SJSA1 (cell line): ENCODE measurements around the gene GPR108. TPM values are rescaled to one million over a fixed set of nuclear protein-coding genes. Genes with fewer than 3 reads are reported as not detected.
"Not testable (repeated sequence)": the region's sequence is repeated elsewhere in the genome, so short reads cannot be mapped to it uniquely, and the experiment has no call there.

Experiments
- DNase-seq, 2 experiments: peaks; one replicate each; pipeline ENCODE4 v3.0.0-alpha.2; 2015 to 2020; ENCODE audit warnings: low spot score in 2 of 2, low read depth in 1 of 2
- H3K27ac ChIP-seq: fragments of 250-450 bp; sonication (Bioruptor Pico); 2 replicates; pipeline ENCODE4 v1.5.1; 2020; ENCODE audit warnings: mild to moderate bottlenecking, moderate library complexity
- H3K27me3 ChIP-seq: fragments of 250-450 bp; sonication (Bioruptor Pico); replicated peaks from 2 replicates; pipeline ENCODE4 v1.5.1; 2020; ENCODE audit warnings: mild to moderate bottlenecking, moderate library complexity
- H3K36me3 ChIP-seq: fragments of 250-450 bp; sonication (Bioruptor Pico); 2 replicates; pipeline ENCODE4 v1.5.1; 2020; ENCODE audit warnings: mild to moderate bottlenecking
- H3K4me1 ChIP-seq: fragments of 250-450 bp; sonication (Bioruptor Pico); replicated peaks from 2 replicates; pipeline ENCODE4 v1.6.1; 2021; ENCODE audit warnings: mild to moderate bottlenecking
- H3K4me3 ChIP-seq: fragments of 250-450 bp; sonication (Bioruptor Pico); 2 replicates; pipeline ENCODE4 v1.5.1; 2020; ENCODE audit warnings: mild to moderate bottlenecking
- H3K9me3 ChIP-seq: fragments of 250-450 bp; sonication (Bioruptor Pico); replicated peaks from 2 replicates; pipeline ENCODE4 v1.5.1; 2020; ENCODE audit warnings: mild to moderate bottlenecking
- total RNA-seq: library from RNA; depleted of rRNA; stranded (reverse); fragments of >200 nt; shearing (Covaris generic); gene quantifications from 2 replicates; pipeline ENCODE4 v1.2.3, GENCODE V29; 2014; rRNA removed

Gene GPR108
- 30.1 and 38.2 TPM in 2 replicates for total RNA-seq

DNA sequence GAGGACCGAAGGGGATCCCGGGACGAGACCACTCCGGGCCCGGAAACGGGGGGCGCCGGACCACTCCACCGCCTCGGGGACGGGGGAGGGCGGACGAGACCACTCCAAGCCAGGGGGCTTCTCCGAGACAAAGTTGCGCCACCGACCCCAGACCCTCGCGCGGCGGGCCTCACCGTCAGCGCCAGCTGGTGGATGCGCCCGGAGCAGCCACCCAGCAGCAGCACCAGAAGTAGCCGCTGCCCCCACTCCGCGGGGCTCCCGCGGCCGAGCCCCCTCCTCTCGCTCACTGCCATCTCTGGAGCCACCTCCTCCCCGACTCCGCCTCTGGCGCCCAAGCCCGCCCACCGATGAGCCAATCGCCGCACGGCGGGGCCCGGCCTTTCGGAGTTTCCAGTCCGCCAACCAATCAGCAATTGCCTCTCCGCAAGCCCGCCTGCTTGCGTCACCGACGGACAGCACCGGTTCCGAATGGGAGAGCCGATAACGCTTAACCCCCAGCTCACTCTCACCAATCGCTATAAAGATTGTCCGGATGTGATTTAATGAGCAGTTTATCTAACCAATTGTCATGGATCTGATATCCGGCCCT, at the start of gene GPR108:
Gene GPR108, minus strand, starts transcription at position 297 of the 589 bp plus-strand sequence. Its CDS starts 4 bp downstream, at position 293.
- Histone ChIP-seq H3K9me3 (no peaks in the 10 kb centered on the region), H3K27me3 (no peaks in the 10 kb centered on the region), H3K36me3 (peaks cover 10% of the 10 kb centered on the region; the same call in 1 of the 2 replicates), H3K4me3 (peak within 1 kb of the TSS; percentile 72), H3K4me1 (peaks cover 27% of the 10 kb centered on the region), H3K27ac (peak within 1 kb of the TSS; percentile 84)
- peak; percentile 99 to 100 for DNase-seq

DNA sequence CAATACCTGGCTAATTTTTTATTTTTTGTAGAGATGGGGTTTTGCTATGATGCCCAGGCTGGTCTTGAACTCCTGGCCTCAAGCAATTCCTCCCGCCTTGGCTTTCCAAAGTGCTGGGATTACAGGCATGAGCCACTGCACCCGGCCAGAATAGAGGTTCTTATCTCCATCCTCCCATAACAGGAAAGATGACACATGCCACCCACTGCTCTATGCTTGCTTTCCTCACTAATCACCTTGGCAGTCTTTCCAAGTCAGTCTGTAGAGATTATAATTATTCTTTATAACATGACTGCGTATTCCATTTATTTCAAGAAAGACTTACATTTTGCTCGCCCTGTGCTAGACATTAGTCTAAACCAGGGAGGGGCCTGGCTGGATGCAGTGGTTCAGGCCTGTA, 41.8 kb upstream of the GPR108 start:
- Histone ChIP-seq H3K4me1 (no peaks in the 10 kb centered on the region), H3K4me3 (no peak overlapping the region), H3K9me3 (no peaks in the 10 kb centered on the region), H3K36me3 (no peaks in the 10 kb centered on the region), H3K27me3 (no peaks in the 10 kb centered on the region), H3K27ac (no peak overlapping the region)
- no peak for DNase-seq

DNA sequence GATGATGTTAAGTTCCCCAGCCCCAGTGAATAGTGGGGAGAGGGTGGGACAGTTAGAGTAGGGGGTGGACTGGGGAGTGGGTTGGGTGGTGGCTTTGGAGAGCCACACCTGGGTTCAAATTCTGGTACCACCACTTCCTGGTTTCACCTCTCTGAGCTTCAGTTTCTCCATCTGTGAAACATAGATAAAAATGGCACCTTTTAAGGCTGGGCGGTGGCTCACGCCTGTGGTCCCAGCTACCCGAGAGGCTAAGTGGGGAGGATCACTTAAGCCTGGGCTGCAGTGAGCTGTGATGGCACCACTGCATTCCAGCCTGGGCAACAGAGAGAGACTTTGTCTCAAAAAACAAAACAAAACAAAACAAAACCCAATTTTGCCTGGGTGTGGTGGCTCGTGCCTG, 41.0 kb upstream of the GPR108 start:
- Histone ChIP-seq H3K36me3 (no peaks in the 10 kb centered on the region), H3K27me3 (no peaks in the 10 kb centered on the region), H3K4me1 (no peaks in the 10 kb centered on the region), H3K9me3 (no peaks in the 10 kb centered on the region), H3K4me3 (no peak overlapping the region), H3K27ac (no peak overlapping the region)
- DNase-seq = no peak

DNA sequence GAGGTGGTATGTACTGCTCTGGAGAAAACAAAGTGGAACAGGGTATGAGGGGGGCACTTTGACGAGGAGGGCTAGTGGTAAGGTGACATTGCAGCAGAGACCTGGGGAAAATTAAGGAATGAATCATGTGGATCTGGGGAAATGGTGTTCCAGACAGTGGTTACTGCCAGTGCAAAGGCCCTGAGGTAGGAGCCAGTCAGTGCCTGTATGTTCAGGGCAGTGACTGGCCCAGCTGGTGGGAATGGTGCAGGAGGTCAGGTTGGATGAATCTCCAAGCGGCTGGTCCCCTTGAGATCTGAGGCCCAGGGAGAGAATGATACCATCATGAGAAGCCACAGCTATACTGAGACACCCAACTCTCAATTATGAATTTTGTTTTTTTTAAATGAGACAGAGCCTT, 40.1 kb upstream of the GPR108 start:
- DNase-seq = no peak
- Histone ChIP-seq H3K27me3 (no peaks in the 10 kb centered on the region), H3K36me3 (no peaks in the 10 kb centered on the region)

DNA sequence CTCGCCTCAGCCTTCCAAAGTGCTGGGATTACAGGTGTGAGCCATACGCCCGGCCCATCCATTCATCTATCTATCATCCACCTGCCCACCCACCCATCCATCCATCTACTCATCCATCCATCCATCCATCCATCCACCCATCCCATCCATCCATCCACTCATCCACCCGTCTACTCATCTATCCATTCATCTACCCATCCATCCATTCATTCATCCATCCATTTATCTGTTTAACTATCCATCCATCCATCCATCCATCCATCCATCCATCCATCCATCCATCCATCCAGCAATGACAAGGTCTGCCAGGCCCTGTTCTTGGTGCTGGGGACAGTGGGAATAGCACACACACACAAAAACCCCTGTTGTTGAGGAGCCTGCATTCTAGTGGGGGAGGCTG, 39.6 kb upstream of the GPR108 start:
- no peaks in the 10 kb centered on the region for H3K36me3 ChIP-seq
- H3K27ac ChIP-seq = no peak overlapping the region
- no peak for DNase-seq
- H3K4me1 ChIP-seq = no peaks in the 10 kb centered on the region
- H3K27me3 ChIP-seq = no peaks in the 10 kb centered on the region
- no peaks in the 10 kb centered on the region for H3K9me3 ChIP-seq
- no peak overlapping the region for H3K4me3 ChIP-seq

More for the DNA sequence above, 40.1 kb upstream of the GPR108 start:
- Histone ChIP-seq H3K4me3 (no peak overlapping the region), H3K27ac (no peak overlapping the region), H3K4me1 (no peaks in the 10 kb centered on the region), H3K9me3 (no peaks in the 10 kb centered on the region)

DNA sequence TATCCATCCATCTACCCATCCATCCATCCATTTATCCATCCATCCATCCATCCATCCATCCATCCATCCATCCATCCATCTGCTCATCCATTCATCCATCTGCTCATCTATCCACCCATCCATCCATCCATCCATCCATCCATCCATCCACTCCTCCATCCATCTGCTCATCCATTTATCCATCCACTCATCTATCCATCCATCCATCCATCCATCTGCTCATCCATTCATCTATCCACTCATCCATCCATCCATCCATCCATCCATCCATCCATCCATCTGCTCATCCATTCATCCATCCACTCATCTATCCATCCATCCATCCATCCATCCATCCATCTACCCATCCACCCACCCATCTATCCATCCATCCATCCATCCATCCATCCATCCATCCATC, 38.7 kb upstream of the GPR108 start:
- not testable (repeated sequence) for H3K36me3 ChIP-seq, H3K4me3 ChIP-seq, H3K27me3 ChIP-seq, H3K9me3 ChIP-seq, DNase-seq, H3K4me1 ChIP-seq, H3K27ac ChIP-seq

DNA sequence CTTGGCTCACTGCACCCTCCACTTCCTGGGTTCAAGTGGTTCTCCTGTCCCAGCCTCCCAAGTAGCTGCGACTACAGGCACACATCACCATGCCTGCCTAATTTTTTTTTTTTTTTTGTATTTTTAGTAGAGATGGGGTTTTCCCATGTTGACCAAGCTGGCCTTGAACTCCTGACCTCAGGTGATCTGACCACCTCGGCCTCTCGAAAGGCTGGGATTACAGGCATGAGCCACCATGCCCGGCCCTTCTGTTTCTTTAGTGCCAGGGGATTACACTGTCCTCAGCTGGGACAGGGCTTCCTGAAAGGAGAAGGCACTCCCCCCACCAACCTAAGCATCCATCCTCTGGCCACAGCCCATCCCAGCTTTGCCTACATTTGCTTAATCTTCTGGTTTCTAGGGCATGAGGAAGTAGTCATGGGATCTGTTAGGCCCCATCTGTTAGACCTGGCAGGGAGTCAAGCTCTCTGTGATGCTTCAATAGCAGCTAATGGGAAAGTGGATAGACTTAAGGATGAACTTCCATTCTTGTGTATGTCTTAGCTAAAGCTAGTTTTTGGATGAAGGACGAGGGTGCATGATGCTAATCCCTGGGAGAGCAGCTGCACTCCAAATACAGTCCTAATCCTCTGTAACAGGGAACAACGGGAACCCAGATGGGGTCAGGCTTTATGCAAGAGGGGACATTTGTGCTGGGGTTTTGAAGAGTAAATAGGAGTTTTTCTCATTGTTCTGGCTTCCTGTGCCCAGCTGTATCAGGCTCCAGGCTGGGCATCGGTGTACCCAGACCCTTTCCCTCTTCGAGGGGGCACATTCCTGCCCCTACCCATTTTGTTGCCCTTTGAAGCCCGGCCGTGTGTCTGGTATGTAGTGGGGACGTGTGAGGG, 37.7 kb upstream of the GPR108 start:
- Histone ChIP-seq H3K9me3 (no peaks in the 10 kb centered on the region), H3K36me3 (no peaks in the 10 kb centered on the region), H3K27ac (no peak overlapping the region), H3K4me3 (no peak overlapping the region), H3K4me1 (no peaks in the 10 kb centered on the region), H3K27me3 (no peaks in the 10 kb centered on the region)
- DNase-seq = no peak

DNA sequence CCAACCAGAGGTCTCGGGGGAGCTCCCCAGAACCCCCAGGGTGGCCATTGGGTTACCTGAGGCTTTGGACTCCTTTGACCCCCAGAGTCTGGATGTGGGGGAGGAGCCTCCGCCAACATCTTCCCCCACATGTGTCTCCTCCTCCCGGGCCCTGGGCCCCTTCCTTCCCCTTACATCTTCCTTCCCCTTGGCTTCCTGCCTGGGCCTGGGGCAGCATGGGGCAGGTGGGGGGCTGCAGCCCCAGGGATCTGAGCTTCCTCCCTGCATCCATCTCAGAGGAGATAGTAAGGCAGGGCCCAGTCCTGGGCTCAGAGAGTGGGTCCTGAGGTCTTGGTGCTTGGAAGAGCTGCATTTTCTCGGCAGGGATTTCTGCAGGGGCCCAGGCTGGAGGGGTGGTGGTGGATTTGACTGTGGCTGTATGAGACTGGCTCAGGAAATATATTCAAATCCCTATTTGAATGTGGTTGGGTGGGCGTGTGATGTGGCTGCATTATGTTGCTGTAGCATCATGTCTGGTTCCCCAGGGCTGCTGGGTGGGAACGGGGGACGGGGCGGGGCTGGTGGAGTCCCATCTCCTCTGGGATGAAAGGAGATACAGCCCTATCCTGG, 36.0 kb upstream of the GPR108 start:
- no peak overlapping the region for H3K4me3 ChIP-seq
- no peaks in the 10 kb centered on the region for H3K4me1 ChIP-seq
- no peaks in the 10 kb centered on the region for H3K9me3 ChIP-seq
- H3K27me3 ChIP-seq = no peaks in the 10 kb centered on the region
- no peak for DNase-seq
- H3K27ac ChIP-seq = no peak overlapping the region
- H3K36me3 ChIP-seq = no peaks in the 10 kb centered on the region

DNA sequence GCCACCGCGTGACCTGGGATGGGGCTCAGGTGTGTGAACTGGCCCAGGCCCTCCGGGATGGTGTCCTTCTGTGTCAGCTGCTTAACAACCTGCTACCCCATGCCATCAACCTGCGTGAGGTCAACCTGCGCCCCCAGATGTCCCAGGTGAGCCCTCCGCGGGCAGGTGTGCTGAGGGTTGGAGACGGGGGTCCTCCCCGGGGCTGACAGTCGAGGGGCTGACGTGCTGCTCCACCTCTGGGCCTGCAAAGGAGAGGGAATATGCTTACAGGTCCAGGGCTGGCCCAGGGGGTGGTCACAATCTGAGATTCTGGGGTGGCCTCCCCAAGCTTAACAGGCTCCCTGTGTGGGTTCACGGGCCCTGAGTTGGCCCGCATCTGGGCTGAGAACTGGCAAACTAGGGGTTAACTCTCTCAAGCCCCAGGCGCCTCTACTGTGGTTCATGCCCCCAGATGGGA, 35.5 kb upstream of the GPR108 start:
- H3K36me3 ChIP-seq = no peaks in the 10 kb centered on the region
- no peak overlapping the region for H3K27ac ChIP-seq
- no peaks in the 10 kb centered on the region for H3K27me3 ChIP-seq
- DNase-seq = no peak
- no peak overlapping the region for H3K4me3 ChIP-seq
- no peaks in the 10 kb centered on the region for H3K9me3 ChIP-seq
- no peaks in the 10 kb centered on the region for H3K4me1 ChIP-seq

DNA sequence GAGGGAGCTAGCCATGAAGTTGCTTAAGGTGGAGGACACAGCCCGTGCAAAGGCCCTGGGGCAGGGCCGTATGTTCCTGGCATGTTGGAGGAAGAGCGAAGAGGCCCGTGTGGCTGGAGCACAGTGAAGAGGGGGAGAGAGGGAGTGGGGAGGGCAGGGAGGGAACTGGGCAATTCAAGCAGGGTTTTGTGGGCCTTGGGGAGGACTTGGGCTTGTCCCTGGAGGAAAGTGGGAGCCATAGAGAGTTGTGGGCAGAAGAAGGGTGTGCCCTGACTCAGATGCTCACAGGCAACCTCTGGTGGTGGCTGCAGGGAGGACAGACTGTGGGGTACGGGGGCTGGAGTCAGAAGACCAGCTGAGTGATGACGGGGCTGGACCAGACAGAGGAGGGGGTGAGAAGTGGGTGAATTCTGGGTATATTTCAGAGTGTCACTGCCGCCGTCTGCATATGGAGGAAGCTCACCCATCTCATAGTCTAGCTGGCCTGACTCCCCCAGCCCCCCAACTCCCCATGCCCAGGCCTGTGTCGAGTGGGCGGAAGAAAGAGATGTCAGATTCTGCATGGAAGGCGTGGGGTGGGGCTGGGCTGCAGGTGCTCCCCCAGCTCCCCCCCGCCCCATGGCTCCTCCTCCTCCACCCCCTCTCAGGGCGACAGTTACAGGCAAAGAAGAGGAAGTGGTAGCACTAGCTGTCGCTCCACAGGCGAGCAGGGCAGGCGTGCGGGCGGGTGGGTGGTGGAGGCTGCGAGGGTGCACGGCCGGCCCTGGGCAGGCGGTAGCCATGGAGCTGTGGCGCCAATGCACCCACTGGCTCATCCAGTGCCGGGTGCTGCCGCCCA, 34.9 kb upstream of the GPR108 start, which contains the start of gene VAV1:
Gene VAV1, plus strand, starts transcription at position 681 of the 838 bp plus-strand sequence. Its CDS starts 100 bp downstream, at position 781.
- no peak within 1 kb of the TSS for H3K4me3 ChIP-seq
- H3K27me3 ChIP-seq = 0 out of 2 replicates have a peak, but pooled peaks cover under 1% of the 10 kb centered on the region
- H3K27ac ChIP-seq = no peak within 1 kb of the TSS
- peaks cover 2% of the 10 kb centered on the region; the same call in 1 of the 2 replicates for H3K4me1 ChIP-seq
- no peak for DNase-seq
- H3K36me3 ChIP-seq = no peaks in the 10 kb centered on the region
- no peaks in the 10 kb centered on the region for H3K9me3 ChIP-seq

DNA sequence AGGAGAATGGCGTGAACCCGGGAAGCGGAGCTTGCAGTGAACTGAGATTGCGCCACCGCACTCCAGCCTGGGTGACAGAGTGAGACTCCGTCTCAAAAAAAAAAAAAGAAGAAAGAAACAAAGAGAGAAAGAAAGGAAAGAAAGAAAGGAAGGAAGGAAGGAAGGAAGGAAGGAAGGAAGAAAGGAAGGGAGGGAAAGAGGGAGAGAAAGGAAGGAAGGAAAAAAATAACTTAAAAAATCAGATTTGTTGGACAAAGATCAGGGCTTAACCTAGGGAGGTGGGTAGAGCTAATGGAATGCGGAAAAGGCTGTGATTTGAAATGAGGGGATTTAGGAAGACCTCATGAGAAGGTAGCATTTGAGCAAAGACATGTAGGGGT, 34.3 kb upstream of the GPR108 start:
- not testable (repeated sequence) for H3K9me3 ChIP-seq, H3K27ac ChIP-seq, H3K4me1 ChIP-seq, H3K36me3 ChIP-seq, DNase-seq, H3K27me3 ChIP-seq, H3K4me3 ChIP-seq

DNA sequence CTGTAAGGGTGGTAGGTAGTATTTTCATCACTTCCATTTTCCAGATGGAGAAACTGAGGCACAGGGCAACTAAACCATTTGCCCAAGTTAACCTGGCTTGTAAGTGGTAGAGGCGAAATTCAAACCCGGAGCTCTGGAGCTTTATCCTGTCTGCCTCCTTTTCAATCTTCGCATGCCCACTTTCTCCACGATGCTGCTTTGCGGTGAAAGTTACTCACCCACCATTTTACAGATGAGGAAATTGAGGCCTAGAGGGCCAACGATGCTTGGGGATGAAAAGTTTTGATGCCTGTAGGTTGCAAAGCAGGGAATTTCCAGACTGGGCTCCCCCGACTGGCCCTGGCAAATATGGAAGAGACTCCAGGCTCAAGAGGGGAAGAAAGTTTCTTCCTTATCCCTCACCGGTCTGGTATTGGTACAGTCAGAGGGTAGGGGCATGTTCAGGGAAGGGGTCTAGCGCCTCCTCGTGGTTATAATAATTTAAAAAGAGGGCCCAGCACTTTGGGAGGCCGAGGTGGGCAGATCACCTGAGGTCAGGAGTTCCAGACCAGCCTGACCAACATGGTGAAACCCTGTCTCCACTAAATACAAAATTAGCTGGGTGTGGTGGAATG, 31.7 kb upstream of the GPR108 start:
- H3K36me3 ChIP-seq = no peaks in the 10 kb centered on the region
- peaks cover 19% of the 10 kb centered on the region; the same call in 1 of the 2 replicates for H3K27me3 ChIP-seq
- H3K27ac ChIP-seq = no peak overlapping the region
- H3K4me1 ChIP-seq = peaks cover 12% of the 10 kb centered on the region
- peak in 1 of 2 experiments; percentile 23 for DNase-seq
- H3K9me3 ChIP-seq = no peaks in the 10 kb centered on the region
- H3K4me3 ChIP-seq = no peak overlapping the region
